Prostate gland (tissue), 2 donors: ENCODE data around the gene PAQR7. TPM values are rescaled to one million over a fixed set of nuclear protein-coding genes. Genes with fewer than 3 reads are reported as not detected.

ENCODE experiments used
- DNase-seq: peaks from one replicate; pipeline ENCODE4 v3.0.0-alpha.2; 2019; ENCODE audit warnings: low spot score
- H3K27ac ChIP-seq, 2 donors: fragments of 200-600 bp; sonication (generic); 2 replicates each; pipeline ENCODE4 v1.5.1; 2017 to 2019
- H3K27me3 ChIP-seq: fragments of 200-600 bp; sonication (generic); replicated peaks from 2 replicates; pipeline ENCODE4 v1.5.1; 2019; ENCODE audit not compliant: insufficient read depth
- H3K36me3 ChIP-seq, 2 donors: fragments of 200-600 bp; sonication (generic); 1 replicate in 1 of 2; 2 replicates in 1 of 2; pipeline versions ENCODE4 v1.5.1 to v1.8.1; 2017 to 2019
- H3K4me1 ChIP-seq: fragments of 200-600 bp; sonication (generic); replicated peaks from 2 replicates; pipeline ENCODE4 v1.5.1; 2019
- H3K4me3 ChIP-seq, 2 donors: fragments of 200-600 bp; sonication (generic); 2 replicates each; pipeline ENCODE4 v1.5.1; 2017 to 2019
- H3K9me3 ChIP-seq: fragments of 200-600 bp; sonication (generic); 2 replicates; pipeline ENCODE4 v1.5.1; 2017
- CTCF ChIP-seq, 4 experiments: fragments of 200-600 bp in 2 of 4; fragments of 450-650 bp in 2 of 4; sonication (generic) in 2 of 4; IDR thresholded peaks; 1 replicate in 3 of 4; 2 replicates in 1 of 4; pipeline ENCODE4 v1.5.1; 2016 to 2019; ENCODE audit warnings: antibody characterized with exemption in 4 of 4, mild to moderate bottlenecking in 2 of 4, moderate library complexity in 2 of 4
- POLR2A ChIP-seq: fragments of 450-650 bp; IDR thresholded peaks from one replicate; pipeline ENCODE4 v1.6.1; 2016; ENCODE audit warnings: antibody characterized with exemption, mild to moderate bottlenecking
- POLR2AphosphoS5 ChIP-seq: sonication (generic); formaldehyde crosslinking; IDR thresholded peaks from one replicate; pipeline ENCODE4 v1.6.1; 2017; ENCODE audit warnings: antibody characterized with exemption
- WGBS: methylation state at CpG from one replicate; pipeline ENCODE4 v1.1.5; 2018; 5-methylcytosine and 5-hydroxymethylcytosine counted together
- intact Hi-C: fragments of 100-400 bp; cut with DNase I; formaldehyde crosslinking; loops from one replicate; pipeline ENCODE4 v1.14.2; 2022
- microRNA-seq: library from miRNA; unstranded; fragments of <30 nt; microRNA quantifications from one replicate; pipeline ENCODE4, GENCODE V29; 2016
- small RNA-seq, 2 donors: library from RNA; depleted of rRNA; stranded (forward); fragments of <200 nt; gene quantifications; one replicate each; pipeline ENCODE3, GENCODE V24; 2016
- total RNA-seq, 2 donors: library from RNA; depleted of rRNA; stranded (reverse); fragments of >200 nt; gene quantifications; one replicate each; pipeline ENCODE4 v1.1.0, GENCODE V29; 2016

Gene PAQR7
- total RNA-seq, 2 donors from 2014 or later = 7.8 to 74.0 TPM

GRCh38 chr1:25814549-25815087 lies 60.9 kb downstream of the PAQR7 start:
- 88% methylated on average over 7 of the region's 7 CpGs for WGBS
- peaks cover 11% of the 10 kb centered on the region for H3K4me1 ChIP-seq
- intact Hi-C loops = no loop called here
- TF ChIP-seq CTCF (IDR thresholded peaks at IDR 0.05) (no peak), POLR2A (no peak), POLR2AphosphoS5 (no peak)
- H3K9me3 ChIP-seq = no peaks in the 10 kb centered on the region
- no peaks in the 10 kb centered on the region for H3K36me3 ChIP-seq
- H3K27me3 ChIP-seq = no peaks in the 10 kb centered on the region
- no peak overlapping the region for H3K4me3 ChIP-seq
- H3K27ac ChIP-seq = no peak overlapping the region
- DNase-seq = no peak

GRCh38 chr1:25813734-25814471 lies 61.6 kb downstream of the PAQR7 start:
- Histone ChIP-seq H3K27ac (no peak overlapping the region), H3K9me3 (no peaks in the 10 kb centered on the region), H3K4me1 (peaks cover 13% of the 10 kb centered on the region), H3K27me3 (no peaks in the 10 kb centered on the region), H3K36me3 (no peaks in the 10 kb centered on the region), H3K4me3 (no peak overlapping the region)
- intact Hi-C loops = no loop called here
- no peak for DNase-seq
- WGBS = 90% methylated on average over 22 of the region's 24 CpGs
- TF ChIP-seq POLR2A (no peak), POLR2AphosphoS5 (no peak), CTCF (IDR thresholded peaks at IDR 0.05) (no peak)

GRCh38 chr1:25813071-25813733 lies 62.3 kb downstream of the PAQR7 start:
- intact Hi-C loops = no loop called here
- H3K4me3 ChIP-seq = no peak overlapping the region
- H3K27ac ChIP-seq = no peak overlapping the region
- H3K27me3 ChIP-seq = no peaks in the 10 kb centered on the region
- TF ChIP-seq POLR2A (no peak), CTCF (IDR thresholded peaks at IDR 0.05) (no peak), POLR2AphosphoS5 (no peak)
- H3K9me3 ChIP-seq = no peaks in the 10 kb centered on the region
- WGBS = 79% methylated on average over 11 of the region's 11 CpGs
- no peaks in the 10 kb centered on the region for H3K36me3 ChIP-seq
- peaks cover 7% of the 10 kb centered on the region for H3K4me1 ChIP-seq
- no peak for DNase-seq

Small RNAs within 50 kb of the gene (microRNA-seq; reads per million reads assigned to microRNA genes)
- gene MIR3917 = not detected

Small RNAs within 50 kb of the gene (small RNA-seq; reads per million reads assigned to genes)
- 0 reads per million in 2 donors for gene AL033528.1
- 0 reads per million in 2 donors for gene RF00019
- gene SNRPFP2 = 0 reads per million in 2 donors

Other genes with a start within 250 kb of the PAQR7 start
- gene SELENON, start 75.5 kb downstream of the PAQR7 start, total RNA-seq = 10 to 100 TPM; 89.7 to 90.0 TPM
- 100 to 1,000 TPM in 1 of 2 donors, 10 to 100 TPM in 1; 82.2 to 112 TPM for gene MTFR1L, start 55.8 kb downstream of the PAQR7 start, total RNA-seq
- 1 to 10 TPM in 1 of 2 donors, under 1 TPM in 1; 0.32 to 4.3 TPM for gene AUNIP, start 16.3 kb downstream of the PAQR7 start, total RNA-seq
- 100 to 1,000 TPM in 1 of 2 donors, 10 to 100 TPM in 1; 21.8 to 138 TPM for gene STMN1, start 30.7 kb upstream of the PAQR7 start, total RNA-seq
- gene PAFAH2, start 122.4 kb upstream of the PAQR7 start, total RNA-seq = 10 to 100 TPM; 17.4 to 18.7 TPM
- gene EXTL1, start 146.1 kb upstream of the PAQR7 start, total RNA-seq = 1 to 10 TPM in 1 of 2 donors, not detected in 1; 3.2 TPM
- gene SLC30A2, start 170.4 kb upstream of the PAQR7 start, total RNA-seq = under 1 TPM; 0.05 to 0.34 TPM
- gene TRIM63, start 191.9 kb upstream of the PAQR7 start, total RNA-seq = under 1 TPM in 1 of 2 donors, not detected in 1; 0.68 TPM
- gene PDIK1L, start 236.1 kb upstream of the PAQR7 start, total RNA-seq = 10 to 100 TPM; 10.5 TPM